Upper lobe of left lung (tissue), 6 donors: ENCODE results near the gene MPV17L2. TPM values are rescaled to one million over a fixed set of nuclear protein-coding genes. Genes with fewer than 3 reads are reported as not detected.

Experiments
- ATAC-seq, 2 donors: fragments of 200-7000 bp; cut with Tn5 transposase; one replicate each; pipeline ENCODE4 v1.9.1; 2022; ENCODE audit warnings: mild to moderate bottlenecking in 2 of 2, moderate library complexity in 2 of 2; ENCODE audit not compliant: low FRiP score in 2 of 2
- DNase-seq, 2 donors: peaks; one replicate each; pipeline ENCODE4 v3.0.0-alpha.2; 2019 to 2020
- H3K27ac ChIP-seq, 4 donors: fragments of 200-600 bp; sonication (generic); one replicate each; pipeline ENCODE4 v1.5.1; 2016 to 2019
- H3K27me3 ChIP-seq, 4 donors: fragments of 200-600 bp; sonication (generic); one replicate each; pipeline ENCODE4 v1.5.1; 2017 to 2019
- H3K36me3 ChIP-seq, 4 donors: fragments of 200-600 bp; sonication (generic); one replicate each; pipeline ENCODE4 v1.5.1; 2016 to 2019
- H3K4me1 ChIP-seq, 4 donors: fragments of 200-600 bp; sonication (generic); one replicate each; pipeline ENCODE4 v1.5.1; 2018 to 2019
- H3K4me3 ChIP-seq, 4 donors: fragments of 200-600 bp; sonication (generic); one replicate each; pipeline ENCODE4 v1.5.1; 2017 to 2019; ENCODE audit warnings: mild to moderate bottlenecking in 2 of 4, moderate library complexity in 1 of 4
- H3K9me3 ChIP-seq, 4 donors: fragments of 200-600 bp; sonication (generic); one replicate each; pipeline ENCODE4 v1.5.1; 2018 to 2019
- EP300 ChIP-seq, 4 donors: sonication (generic); formaldehyde crosslinking; IDR thresholded peaks; one replicate each; pipeline ENCODE4 v1.5.1; 2017; ENCODE audit warnings: antibody characterized with exemption in 4 of 4, control low read depth in 2 of 4
- POLR2A ChIP-seq, 4 donors: fragments of 450-650 bp; IDR thresholded peaks; one replicate each; pipeline ENCODE4 v1.5.1; 2016 to 2017; ENCODE audit warnings: antibody characterized with exemption in 4 of 4, mild to moderate bottlenecking in 2 of 4
- POLR2AphosphoS5 ChIP-seq, 2 donors: sonication (generic); formaldehyde crosslinking; IDR thresholded peaks; one replicate each; pipeline ENCODE4 v1.5.1; 2017; ENCODE audit warnings: antibody characterized with exemption in 2 of 2
- WGBS, 2 donors: methylation state at CpG; one replicate each; pipeline ENCODE4 v1.1.5; 2017 to 2018; 5-methylcytosine and 5-hydroxymethylcytosine counted together
- total RNA-seq, 6 donors: library from RNA; depleted of rRNA in 4 of 6; stranded (reverse); fragments of >200 nt in 4 of 6; gene quantifications; one replicate each; pipeline versions ENCODE4 v1.1.0 to v1.2.1, GENCODE V29; 2016 to 2021
- TF ChIP-seq, protein P1 (sequence below), 6 experiments: fragments of 450-650 bp in 4 of 6; fragments of 200-600 bp in 2 of 6; sonication (generic) in 2 of 6; IDR thresholded peaks; one replicate each; pipeline ENCODE4 v1.5.1; 2016 to 2019; ENCODE audit warnings: antibody characterized with exemption in 6 of 6
- donor health status: DM: no; HTN: no; CAD: no; lungs with moderate emphysema.
- donor health status: DM: no; HTN: yes; CAD: no; lungs with severe emphysema.

MPV17L2 gene
- total RNA-seq, 6 donors from 2014 or later, result 10.7 to 18.8 (median 13.3) TPM

DNA sequence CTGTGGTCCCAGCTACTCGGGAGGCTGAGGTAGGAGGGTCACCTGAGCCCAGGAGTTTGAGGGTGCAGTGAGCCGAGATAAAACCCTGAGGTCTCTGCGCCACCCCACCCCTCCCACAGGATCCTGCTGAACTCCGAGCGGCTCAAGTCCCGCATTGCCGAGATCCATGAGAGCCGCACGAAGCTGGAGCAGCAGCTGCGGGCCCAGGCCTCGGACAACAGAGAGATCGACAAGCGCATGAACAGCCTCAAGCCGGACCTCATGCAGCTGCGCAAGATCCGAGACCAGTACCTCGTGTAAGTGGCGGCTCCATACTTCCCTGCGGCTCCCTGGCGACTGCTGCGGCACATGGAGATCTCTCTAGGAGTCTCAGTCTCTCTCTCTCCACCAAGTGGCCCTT lies 26.0 kb upstream of the MPV17L2 start:
- Histone ChIP-seq H3K9me3 (no peaks in the 10 kb centered on the region), H3K27me3 (no peaks in the 10 kb centered on the region), H3K27ac (no peak overlapping the region), H3K4me1 (peaks cover 0 to 12% (median 6%) of the 10 kb centered on the region in 4 donors), H3K36me3 (peaks cover 10 to 59% (median 42%) of the 10 kb centered on the region in 4 donors), H3K4me3 (no peak overlapping the region)
- ATAC-seq, result no peak
- TF ChIP-seq EP300 (IDR thresholded peaks at IDR 0.05) (no peak), POLR2A (IDR thresholded peaks at IDR 0.05) (no peak), POLR2AphosphoS5 (IDR thresholded peaks at IDR 0.05) (no peak)
- TF ChIP-seq, protein P1, sequence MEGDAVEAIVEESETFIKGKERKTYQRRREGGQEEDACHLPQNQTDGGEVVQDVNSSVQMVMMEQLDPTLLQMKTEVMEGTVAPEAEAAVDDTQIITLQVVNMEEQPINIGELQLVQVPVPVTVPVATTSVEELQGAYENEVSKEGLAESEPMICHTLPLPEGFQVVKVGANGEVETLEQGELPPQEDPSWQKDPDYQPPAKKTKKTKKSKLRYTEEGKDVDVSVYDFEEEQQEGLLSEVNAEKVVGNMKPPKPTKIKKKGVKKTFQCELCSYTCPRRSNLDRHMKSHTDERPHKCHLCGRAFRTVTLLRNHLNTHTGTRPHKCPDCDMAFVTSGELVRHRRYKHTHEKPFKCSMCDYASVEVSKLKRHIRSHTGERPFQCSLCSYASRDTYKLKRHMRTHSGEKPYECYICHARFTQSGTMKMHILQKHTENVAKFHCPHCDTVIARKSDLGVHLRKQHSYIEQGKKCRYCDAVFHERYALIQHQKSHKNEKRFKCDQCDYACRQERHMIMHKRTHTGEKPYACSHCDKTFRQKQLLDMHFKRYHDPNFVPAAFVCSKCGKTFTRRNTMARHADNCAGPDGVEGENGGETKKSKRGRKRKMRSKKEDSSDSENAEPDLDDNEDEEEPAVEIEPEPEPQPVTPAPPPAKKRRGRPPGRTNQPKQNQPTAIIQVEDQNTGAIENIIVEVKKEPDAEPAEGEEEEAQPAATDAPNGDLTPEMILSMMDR (IDR thresholded peaks at IDR 0.05), result no peak
- peak in 1 of 2 donors; percentile 76 for DNase-seq
- WGBS, 2 donors, result 95% methylated on average over 20 to 21 of the region's 21 CpGs

DNA sequence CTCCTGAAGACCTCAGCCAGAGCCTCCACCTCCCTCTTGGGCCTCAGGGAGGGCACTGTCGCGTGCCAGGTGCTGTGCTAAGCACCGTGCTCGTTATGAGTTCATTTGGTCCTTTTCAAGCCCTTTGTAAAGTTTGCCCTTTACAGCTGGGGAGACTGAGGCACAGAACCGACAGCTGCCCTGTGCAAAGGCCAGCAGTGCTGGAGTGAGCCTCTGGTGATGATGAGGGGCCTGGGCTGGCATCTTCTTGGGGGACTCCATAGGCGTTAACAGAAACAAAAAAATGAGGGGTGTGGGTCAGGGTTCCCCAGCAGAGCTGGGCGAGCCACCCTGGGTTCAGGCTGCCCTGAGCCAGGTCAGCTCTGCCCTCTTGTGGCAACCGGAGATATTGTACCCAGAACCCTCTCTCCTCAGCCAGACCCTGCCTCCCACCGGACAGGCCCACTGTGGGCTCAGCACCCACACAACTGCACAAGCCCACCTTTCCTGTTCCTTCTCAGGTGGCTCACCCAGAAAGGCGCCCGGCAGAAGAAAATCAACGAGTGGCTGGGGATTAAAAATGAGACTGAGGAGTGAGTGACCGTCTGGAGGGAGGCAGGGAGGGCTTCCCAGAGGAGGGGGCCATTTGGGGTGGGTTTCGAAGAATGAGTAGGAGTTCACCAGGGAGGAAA lies 24.9 kb upstream of the MPV17L2 start:
- ATAC-seq (peak; percentile 59 to 67), DNase-seq (peak in 1 of 2 donors; percentile 67)
- Histone ChIP-seq H3K36me3 (peaks cover 5 to 48% (median 33%) of the 10 kb centered on the region in 4 donors), H3K4me1 (peaks cover 0 to 20% (median 10%) of the 10 kb centered on the region in 4 donors), H3K9me3 (no peaks in the 10 kb centered on the region), H3K27ac (peak overlapping the region in 1 of 4 donors; percentile 91), H3K27me3 (no peaks in the 10 kb centered on the region), H3K4me3 (no peak overlapping the region)
- TF ChIP-seq, protein P1 (IDR thresholded peaks at IDR 0.05), result peak; percentile 66 to 82 (median 78)
- no peak for TF ChIP-seq POLR2AphosphoS5 (IDR thresholded peaks at IDR 0.05)
- WGBS, 2 donors, result 66 to 92% methylated on average over 10 to 14 of the region's 14 CpGs

DNA sequence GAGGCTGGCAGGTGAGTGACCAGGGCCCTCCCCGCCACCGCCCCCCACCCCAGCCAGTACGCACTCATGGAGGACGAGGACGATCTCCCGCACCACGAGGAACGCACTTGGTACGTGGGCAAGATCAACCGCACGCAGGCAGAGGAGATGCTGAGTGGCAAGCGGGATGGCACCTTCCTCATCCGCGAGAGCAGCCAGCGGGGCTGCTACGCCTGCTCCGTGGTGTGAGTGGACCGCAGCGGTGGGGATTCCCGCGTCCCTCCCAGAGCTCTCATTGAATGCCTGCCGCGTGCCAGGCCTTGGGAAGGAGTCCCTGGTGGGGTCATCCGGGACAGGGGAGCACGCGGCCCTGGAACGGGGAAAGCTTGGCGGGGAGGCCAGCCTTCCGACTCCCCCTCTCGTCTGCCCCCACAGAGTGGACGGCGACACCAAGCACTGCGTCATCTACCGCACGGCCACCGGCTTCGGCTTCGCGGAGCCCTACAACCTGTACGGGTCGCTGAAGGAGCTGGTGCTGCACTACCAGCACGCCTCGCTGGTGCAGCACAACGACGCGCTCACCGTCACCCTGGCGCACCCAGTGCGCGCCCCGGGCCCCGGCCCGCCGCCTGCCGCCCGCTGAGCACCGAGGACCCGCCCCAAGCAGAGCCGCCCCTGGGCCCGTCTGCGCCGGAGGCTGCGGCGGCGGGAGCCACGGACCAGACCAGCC lies 24.2 kb upstream of the MPV17L2 start:
- peak in 1 of 2 donors; percentile 88 for DNase-seq
- Histone ChIP-seq H3K4me3 (peak overlapping the region in 1 of 4 donors; percentile 1), H3K27me3 (no peaks in the 10 kb centered on the region), H3K4me1 (peaks cover 0 to 26% (median 16%) of the 10 kb centered on the region in 4 donors), H3K27ac (peak overlapping the region; percentile 50 to 91 (median 76)), H3K9me3 (no peaks in the 10 kb centered on the region), H3K36me3 (peaks cover 3 to 45% (median 28%) of the 10 kb centered on the region in 4 donors)
- WGBS, 2 donors, result 93 to 96% methylated on average over 36 to 64 of the region's 66 CpGs
- no peak for TF ChIP-seq EP300 (IDR thresholded peaks at IDR 0.05)
- TF ChIP-seq POLR2A (IDR thresholded peaks at IDR 0.05), result no peak
- TF ChIP-seq, protein P1 (IDR thresholded peaks at IDR 0.05), result no peak
- TF ChIP-seq POLR2AphosphoS5 (IDR thresholded peaks at IDR 0.05), result no peak
- no peak for ATAC-seq

DNA sequence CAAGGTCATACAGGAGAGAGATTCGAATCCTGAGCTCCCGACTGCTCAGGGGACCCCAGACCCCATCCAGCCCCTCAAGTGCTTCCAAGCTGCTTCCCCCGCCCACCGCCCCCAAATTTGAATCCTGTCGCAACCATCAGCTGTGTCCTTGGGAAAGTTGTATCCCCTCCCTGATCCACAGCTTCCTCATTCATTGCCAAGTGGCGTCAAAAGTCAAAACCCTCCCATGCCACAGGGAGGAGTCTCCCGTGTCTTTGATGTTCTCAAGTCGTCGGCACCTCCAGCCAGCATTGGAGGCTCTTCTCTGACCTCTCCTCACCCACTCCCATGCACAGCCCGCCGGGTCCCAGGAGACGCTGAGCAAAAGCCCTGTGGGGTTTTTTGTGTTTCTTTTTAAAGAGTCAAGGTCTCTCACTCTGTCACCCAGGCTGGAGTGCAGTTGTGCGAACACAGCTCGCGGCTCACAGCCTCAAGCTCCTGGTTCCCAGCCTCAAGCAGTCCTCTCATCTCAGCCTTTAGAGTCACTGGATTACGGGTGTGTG lies 22.2 kb upstream of the MPV17L2 start:
- ATAC-seq, result peak in 1 of 2 donors; percentile 39
- TF ChIP-seq POLR2A (IDR thresholded peaks at IDR 0.05) (peak in 1 of 4 donors; percentile 74), POLR2AphosphoS5 (IDR thresholded peaks at IDR 0.05) (no peak), EP300 (IDR thresholded peaks at IDR 0.05) (no peak)
- TF ChIP-seq, protein P1 (IDR thresholded peaks at IDR 0.05), result no peak
- Histone ChIP-seq H3K4me3 (peak overlapping the region in 1 of 4 donors; percentile 1), H3K36me3 (peaks cover 3 to 44% (median 22%) of the 10 kb centered on the region in 4 donors), H3K27me3 (no peaks in the 10 kb centered on the region), H3K27ac (peak overlapping the region; percentile 63 to 91 (median 76)), H3K4me1 (peaks cover 8 to 43% (median 25%) of the 10 kb centered on the region in 4 donors), H3K9me3 (no peaks in the 10 kb centered on the region)
- 61 to 65% methylated on average over 14 to 16 of the region's 16 CpGs for WGBS, 2 donors
- peak in 1 of 2 donors; percentile 68 for DNase-seq
